SK-N-MC (cell line): Measurements from ENCODE around the gene CACNA2D1.

Experiments
- DNase-seq: peaks from one replicate; pipeline ENCODE4 v3.0.0-alpha.2; 2011; ENCODE audit warnings: low read depth, low spot score
- H3K27ac ChIP-seq: fragments of 200-600 bp; sonication (generic); 2 replicates; pipeline ENCODE4 v1.5.1; 2016; ENCODE audit warnings: mixed run types
- H3K36me3 ChIP-seq: fragments of 200-600 bp; sonication (generic); 2 replicates; pipeline ENCODE4 v1.6.1; 2017; ENCODE audit warnings: antibody characterized with exemption, low read length, mixed read lengths; ENCODE audit not compliant: insufficient read depth
- H3K4me3 ChIP-seq: fragments of 200-600 bp; sonication (generic); 2 replicates; pipeline ENCODE4 v1.5.1; 2016
- H3K9ac ChIP-seq: fragments of 200-600 bp; sonication (generic); 2 replicates; pipeline ENCODE4 v1.8.0; 2017; ENCODE audit warnings: mixed run types, mixed read lengths; ENCODE audit not compliant: insufficient read length
- H3K9me3 ChIP-seq: fragments of 200-600 bp; sonication (generic); 2 replicates; pipeline ENCODE4 v1.6.1; 2017; ENCODE audit warnings: low read depth, mild to moderate bottlenecking, antibody characterized with exemption, low read length, moderate library complexity, mixed read lengths
- EZH2 ChIP-seq: fragments of 200-600 bp; sonication (generic); IDR thresholded peaks from one replicate; pipeline ENCODE4 v1.6.1; 2017; ENCODE audit warnings: antibody characterized with exemption
- FOXP2 ChIP-seq: optimal IDR thresholded peaks from 2 replicates; pipeline ENCODE3; 2011; ENCODE audit warnings: mild to moderate bottlenecking, moderate library complexity; ENCODE audit not compliant: insufficient read depth; ENCODE audit errors: extremely low read length, control extremely low read depth
- POLR2AphosphoS5 ChIP-seq: IDR thresholded peaks from 2 replicates; pipeline ENCODE4 v1.6.1; 2012; ENCODE audit warnings: mild to moderate bottlenecking, low read depth, low read length, borderline replicate concordance

CACNA2D1 gene

DNA sequence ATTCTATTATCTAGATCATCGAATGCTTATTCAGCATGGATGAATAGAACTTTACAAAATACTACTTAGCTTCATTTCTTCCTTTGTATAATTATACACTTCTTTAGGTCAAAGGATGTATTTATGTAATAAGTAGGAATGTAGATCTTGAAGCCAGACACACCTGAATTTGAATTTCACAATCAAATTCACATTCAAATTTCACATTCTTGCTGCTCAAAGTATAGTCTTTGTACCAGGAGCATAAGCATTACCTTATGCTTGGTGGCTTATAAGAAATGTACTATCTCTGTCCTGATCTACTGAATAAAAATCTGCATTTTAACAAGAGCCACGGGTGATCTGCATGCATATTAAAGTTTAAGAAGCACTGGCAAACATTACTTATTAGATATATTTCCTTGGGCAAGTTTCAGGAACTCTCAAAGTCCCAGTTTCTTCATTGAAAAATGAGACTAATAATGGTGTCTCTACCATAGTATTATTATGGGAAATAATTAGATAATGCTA lies 112.8 kb downstream of the CACNA2D1 start:
- TF ChIP-seq FOXP2 (no peak), EZH2 (no peak), POLR2AphosphoS5 (no peak; the same call in 1 of the 2 replicates)
- peaks cover 35% of the 10 kb centered on the region for H3K36me3 ChIP-seq
- no peaks in the 10 kb centered on the region for H3K9me3 ChIP-seq
- peak overlapping the region; percentile 95 for H3K27ac ChIP-seq
- peak; percentile 87 for DNase-seq
- H3K4me3 ChIP-seq, result peak overlapping the region; percentile 68
- H3K9ac ChIP-seq, result peak overlapping the region; percentile 39

DNA sequence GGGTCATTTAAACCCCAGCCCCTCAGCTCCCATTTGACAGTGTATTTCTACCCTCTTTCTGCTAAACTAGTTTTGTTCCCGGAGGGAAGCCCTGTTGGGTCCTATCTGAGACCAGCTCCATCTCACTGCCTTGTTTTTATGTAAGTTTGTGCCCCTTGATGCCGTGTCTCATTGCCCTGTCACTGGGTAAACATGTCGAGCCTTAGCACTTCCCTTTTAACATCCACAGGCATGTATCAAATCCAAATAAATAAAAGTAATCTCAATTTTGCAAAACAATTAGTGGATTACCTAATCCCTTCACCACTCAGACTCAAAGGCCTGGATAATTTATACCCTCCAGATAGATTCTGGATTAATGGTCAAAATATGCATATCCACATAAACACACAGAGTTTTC lies 115.7 kb downstream of the CACNA2D1 start:
- H3K4me3 ChIP-seq, result no peak overlapping the region
- H3K36me3 ChIP-seq, result peaks cover 27% of the 10 kb centered on the region
- H3K9ac ChIP-seq, result no peak overlapping the region
- no peaks in the 10 kb centered on the region for H3K9me3 ChIP-seq
- 0 out of 2 replicates have a peak overlapping the region, but pooled peaks have one; percentile 11 for H3K27ac ChIP-seq
- DNase-seq, result no peak
- no peak for TF ChIP-seq POLR2AphosphoS5
- no peak for TF ChIP-seq EZH2
- no peak for TF ChIP-seq FOXP2

DNA sequence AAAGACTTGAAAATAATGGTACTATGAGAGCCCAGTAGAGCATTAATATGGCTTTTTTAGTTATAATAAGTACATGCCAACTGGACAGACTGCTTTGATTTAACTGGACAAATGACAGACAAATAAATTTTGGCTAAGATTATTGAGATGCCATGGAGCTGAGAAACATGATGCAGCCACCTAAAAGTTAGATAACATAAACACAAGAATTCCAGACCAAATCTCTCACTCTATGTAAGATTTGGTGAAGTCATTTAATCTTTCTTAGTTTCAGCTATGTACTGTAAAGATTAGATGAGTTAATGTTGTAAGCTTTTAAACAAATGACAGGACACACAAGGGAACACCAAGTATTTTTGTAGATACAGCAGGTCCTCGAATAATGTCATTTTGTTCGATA lies 118.2 kb downstream of the CACNA2D1 start:
- Histone ChIP-seq H3K27ac (no peak overlapping the region), H3K4me3 (no peak overlapping the region), H3K36me3 (peaks cover 27% of the 10 kb centered on the region), H3K9me3 (no peaks in the 10 kb centered on the region), H3K9ac (no peak overlapping the region)
- TF ChIP-seq EZH2, result no peak
- DNase-seq, result no peak

DNA sequence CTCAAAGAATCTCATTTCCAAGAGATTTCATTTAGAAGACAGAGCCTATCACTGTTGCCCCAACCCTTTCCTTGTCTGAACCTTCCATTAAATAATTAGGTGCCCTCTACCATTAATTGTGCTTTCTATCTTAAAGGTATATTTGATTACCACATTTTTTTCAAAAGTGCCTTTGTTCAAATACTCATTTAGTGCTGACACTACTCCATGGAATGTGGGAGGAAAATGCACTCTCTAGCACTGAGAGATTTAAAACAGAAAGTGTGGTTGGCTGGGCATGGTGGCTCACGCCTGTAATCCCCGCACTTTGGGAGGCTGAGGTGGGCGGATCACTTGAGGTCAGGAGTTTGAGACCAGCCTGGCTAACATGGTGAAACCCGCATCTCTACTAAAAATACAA lies 119.8 kb downstream of the CACNA2D1 start:
- H3K9me3 ChIP-seq, result no peaks in the 10 kb centered on the region
- no peak for DNase-seq
- H3K27ac ChIP-seq, result no peak overlapping the region
- TF ChIP-seq POLR2AphosphoS5 (no peak), EZH2 (no peak), FOXP2 (no peak)
- H3K9ac ChIP-seq, result no peak overlapping the region
- peaks cover 22% of the 10 kb centered on the region for H3K36me3 ChIP-seq
- H3K4me3 ChIP-seq, result no peak overlapping the region

DNA sequence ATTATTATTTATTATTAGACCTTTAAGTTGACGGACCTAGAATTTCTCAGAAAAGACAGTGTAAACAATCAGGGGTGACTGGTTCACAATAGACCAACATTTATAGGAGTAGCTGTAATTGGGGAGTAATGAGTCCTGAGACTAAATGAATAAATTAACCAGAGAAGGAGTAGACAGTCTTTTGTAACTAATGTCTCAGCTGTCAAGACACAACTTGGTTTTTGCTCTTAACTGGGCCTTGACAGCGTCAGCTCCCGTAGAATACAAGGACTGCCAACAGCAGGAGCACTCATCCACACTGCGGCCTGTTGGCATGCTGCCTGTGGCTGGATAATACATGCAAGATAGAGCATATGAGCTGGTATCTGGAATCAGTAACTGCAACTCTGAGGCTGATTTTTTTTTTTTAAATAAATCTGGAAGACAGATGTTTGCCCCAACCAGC lies 123.9 kb downstream of the CACNA2D1 start:
- DNase-seq, result peak; percentile 83
- Histone ChIP-seq H3K4me3 (peak overlapping the region; percentile 68), H3K9me3 (peaks cover 2% of the 10 kb centered on the region; the same call in 1 of the 2 replicates), H3K9ac (peak overlapping the region; percentile 33), H3K27ac (peak overlapping the region; percentile 95), H3K36me3 (peaks cover under 1% of the 10 kb centered on the region; the same call in 1 of the 2 replicates)
- TF ChIP-seq POLR2AphosphoS5 (peak; percentile 17; the same call in 1 of the 2 replicates), EZH2 (no peak), FOXP2 (peak; percentile 98)

DNA sequence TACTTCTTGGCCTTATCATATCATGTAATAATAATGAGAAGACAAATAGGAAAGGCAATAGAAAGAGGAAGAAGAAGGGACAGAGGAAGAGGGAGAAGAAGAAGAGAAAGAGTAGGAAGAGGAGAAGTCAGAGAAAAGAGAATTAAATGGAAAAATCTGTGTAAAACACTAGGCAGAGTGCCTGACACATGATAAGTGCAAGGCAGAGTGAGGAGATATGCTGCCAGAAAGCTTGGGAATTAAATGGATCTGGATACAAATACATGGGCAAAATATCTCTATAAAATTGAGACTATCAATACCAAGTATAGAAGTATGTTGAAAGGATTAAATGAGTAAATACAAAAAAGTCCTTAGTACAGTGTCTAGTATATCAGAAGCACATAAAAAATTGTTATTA lies 124.8 kb downstream of the CACNA2D1 start:
- TF ChIP-seq FOXP2 (no peak), EZH2 (no peak), POLR2AphosphoS5 (no peak)
- Histone ChIP-seq H3K27ac (peak overlapping the region; percentile 95), H3K9me3 (peaks cover 2% of the 10 kb centered on the region; the same call in 1 of the 2 replicates), H3K36me3 (peaks cover 4% of the 10 kb centered on the region; the same call in 1 of the 2 replicates), H3K9ac (peak overlapping the region; percentile 28), H3K4me3 (no peak overlapping the region)
- DNase-seq, result no peak

DNA sequence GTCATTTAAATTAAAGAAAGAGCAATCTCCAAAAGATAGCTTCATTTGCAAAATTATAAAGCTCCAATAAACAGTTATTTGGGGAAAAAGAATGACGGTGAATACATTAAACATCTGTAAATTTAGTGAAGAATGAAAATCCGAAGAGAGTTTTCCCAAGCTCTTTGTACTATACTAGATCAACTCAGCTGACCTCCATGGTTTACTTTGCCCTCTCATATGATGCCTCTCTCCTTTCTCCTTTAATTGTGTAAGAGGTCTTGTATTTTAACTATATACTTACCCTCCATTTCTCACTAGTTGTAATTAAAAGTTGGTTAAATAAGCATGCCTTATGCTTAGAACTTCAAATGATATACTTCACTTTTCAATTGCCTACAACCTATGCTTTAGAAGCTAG lies 125.8 kb downstream of the CACNA2D1 start:
- Histone ChIP-seq H3K9ac (no peak overlapping the region), H3K27ac (peak overlapping the region; percentile 95; the same call in 1 of the 2 replicates), H3K4me3 (no peak overlapping the region), H3K9me3 (peaks cover 2% of the 10 kb centered on the region; the same call in 1 of the 2 replicates), H3K36me3 (peaks cover 5% of the 10 kb centered on the region; the same call in 1 of the 2 replicates)
- DNase-seq, result no peak
- no peak for TF ChIP-seq FOXP2
- TF ChIP-seq EZH2, result no peak
- TF ChIP-seq POLR2AphosphoS5, result no peak

DNA sequence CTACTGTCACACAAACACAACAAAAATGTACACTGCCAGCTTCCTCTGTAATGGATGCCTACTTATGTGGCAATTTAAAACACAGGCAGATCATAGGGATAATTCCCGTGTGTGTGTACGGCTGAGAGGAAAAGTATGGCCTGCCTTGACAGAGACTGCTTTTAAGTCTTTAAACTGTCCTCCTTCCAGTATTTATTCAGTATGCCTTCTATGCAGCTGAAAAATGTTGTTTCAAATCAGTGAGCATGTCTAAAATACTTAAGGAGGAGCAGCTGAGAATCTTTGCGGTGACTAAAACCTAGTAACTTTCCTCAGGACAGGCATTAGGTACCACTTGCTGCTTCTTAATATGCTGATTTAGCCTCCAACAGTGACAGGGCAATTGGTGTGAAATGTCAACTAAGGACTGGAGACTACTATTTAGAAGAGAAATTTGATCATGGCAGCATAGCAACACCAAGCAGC lies 126.3 kb downstream of the CACNA2D1 start:
- no peak for TF ChIP-seq POLR2AphosphoS5
- no peak for TF ChIP-seq EZH2
- no peak for TF ChIP-seq FOXP2
- Histone ChIP-seq H3K36me3 (peaks cover 5% of the 10 kb centered on the region; the same call in 1 of the 2 replicates), H3K9ac (no peak overlapping the region), H3K9me3 (peaks cover 2% of the 10 kb centered on the region; the same call in 1 of the 2 replicates), H3K27ac (no peak overlapping the region), H3K4me3 (no peak overlapping the region)
- no peak for DNase-seq
